ENCODE measurements around the gene RPS24.

RPS24 gene

DNA sequence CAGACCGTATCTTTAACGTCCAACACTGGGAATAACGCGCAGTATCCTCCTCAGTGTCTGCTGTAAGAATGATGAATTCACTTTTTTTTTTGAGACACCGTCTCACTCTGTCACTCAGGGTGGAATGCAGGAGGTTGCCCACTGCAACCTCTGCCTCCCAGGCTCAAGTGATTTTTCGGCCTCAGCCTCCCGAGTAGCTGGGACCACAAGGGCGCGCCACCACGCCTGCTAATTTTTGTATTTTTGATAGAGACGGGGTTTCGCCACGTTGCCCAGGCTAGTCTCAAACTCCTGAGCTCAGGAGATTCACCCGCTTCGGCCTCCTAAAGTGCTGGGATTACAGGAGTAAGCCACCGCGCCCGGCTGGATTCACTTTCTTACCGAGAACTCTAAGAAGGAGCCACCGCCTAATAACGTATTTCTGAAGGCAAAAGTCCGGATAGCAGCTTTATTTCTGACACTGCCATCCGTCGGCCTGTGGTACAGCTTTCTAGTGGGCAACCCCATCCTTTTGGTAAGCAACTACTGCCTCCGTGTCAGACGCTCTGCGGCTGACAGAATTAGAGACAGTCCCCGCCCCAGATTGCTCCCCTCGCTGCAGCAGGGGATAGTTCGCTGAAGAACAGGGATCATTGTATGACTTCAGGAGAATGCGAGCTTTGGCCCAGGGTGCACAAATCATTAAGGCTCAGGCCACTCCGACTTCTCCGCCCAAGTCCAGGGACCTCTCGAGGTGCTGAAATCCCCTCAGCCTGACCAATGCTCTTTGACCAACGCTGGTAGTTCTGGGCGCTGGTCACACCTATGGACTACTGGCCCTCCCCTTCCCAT is 5.0 kb upstream of the RPS24 start:
- DNase-seq: no peak

DNA sequence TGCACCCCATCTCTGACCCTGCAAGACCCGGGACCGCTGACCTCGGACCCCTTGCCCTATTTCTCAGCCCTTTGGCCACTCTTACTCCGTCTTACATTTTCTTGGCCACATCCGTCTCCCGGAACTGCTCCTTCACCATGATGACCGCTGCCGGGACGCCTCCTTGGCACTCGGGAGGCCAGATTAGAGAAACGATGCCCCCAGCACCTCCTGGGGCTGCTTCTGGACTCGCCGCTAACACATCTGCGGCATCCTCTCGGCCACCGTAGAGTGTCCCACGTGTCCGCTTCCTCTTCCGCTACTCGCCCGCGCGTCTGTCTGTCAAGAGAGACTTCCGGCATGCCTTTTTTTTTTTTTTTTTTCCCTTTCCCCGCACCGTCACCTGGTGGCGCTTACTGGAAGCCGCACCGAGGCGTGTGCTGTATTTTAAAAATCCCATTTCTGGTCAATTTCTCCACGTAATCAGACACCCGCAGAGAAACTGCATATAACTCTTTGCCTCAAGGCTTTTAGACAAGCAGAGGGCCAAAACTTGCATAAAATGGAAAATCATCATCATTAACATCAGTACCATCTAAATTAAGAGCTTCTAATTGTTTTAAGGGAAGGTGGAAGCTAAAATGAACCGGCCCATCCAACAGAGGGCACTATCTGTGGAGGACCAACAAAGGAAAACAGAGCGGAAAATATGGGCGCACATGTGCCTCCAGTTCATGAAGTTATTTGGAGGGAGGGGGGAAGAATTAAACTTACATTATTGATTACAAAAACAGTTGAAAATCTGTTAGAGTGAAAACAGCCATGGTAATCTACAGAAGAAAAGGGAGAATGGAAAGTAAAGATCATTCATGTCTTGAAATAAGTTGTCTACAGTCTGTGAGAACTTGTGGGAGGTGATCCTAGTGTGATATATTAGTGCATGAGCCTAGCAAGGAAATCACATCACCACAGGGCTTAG is 4.1 kb upstream of the RPS24 start, which contains the start of gene POLR3A:
Gene POLR3A, minus strand, starts transcription at position 247 of the 958 bp plus-strand sequence. Its CDS starts 108 bp downstream, at position 139.
- DNase-seq: peak; percentile 83

DNA sequence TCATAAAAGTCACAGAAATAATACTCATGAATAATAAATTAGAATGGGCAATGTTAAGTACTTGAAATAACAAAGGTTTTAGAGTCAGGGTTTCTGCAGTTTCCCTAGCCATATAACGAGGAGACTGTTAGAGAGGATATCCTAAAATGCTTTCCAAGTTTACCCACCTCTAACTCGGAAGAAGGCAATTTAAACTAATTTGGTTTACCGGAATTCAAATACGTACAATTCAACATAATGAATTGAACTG is 351 bp upstream of the RPS24 start:
- no peak for DNase-seq

DNA sequence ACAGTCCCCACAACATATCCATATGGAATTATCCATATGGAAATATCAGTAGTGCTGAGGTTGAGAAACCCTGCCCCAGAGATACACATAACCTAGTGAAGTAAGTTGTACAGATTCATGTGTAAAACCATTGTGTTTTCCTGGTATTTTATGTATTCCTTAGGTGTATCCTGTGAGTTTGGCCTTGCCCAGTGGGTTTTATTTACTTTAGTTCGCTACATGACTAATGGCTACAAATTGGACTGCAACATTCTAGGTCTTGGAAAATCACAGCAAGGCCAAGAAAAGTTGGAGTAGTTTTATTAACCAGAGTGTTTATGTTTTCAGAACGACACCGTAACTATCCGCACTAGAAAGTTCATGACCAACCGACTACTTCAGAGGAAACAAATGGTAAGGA is 1.4 kb downstream of the RPS24 start:
- DNase-seq: no peak

DNA sequence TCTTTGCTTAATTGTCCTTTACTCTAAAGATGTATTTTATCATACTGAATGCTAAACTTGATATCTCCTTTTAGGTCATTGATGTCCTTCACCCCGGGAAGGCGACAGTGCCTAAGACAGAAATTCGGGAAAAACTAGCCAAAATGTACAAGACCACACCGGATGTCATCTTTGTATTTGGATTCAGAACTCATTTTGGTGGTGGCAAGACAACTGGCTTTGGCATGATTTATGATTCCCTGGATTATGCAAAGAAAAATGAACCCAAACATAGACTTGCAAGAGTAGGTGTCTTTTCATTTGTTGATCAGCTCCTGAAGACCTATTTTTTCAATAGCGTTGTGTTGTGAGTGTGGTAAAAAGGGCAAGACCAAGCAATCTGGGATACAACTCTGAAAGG is 1.8 kb downstream of the RPS24 start:
- no peak for DNase-seq

DNA sequence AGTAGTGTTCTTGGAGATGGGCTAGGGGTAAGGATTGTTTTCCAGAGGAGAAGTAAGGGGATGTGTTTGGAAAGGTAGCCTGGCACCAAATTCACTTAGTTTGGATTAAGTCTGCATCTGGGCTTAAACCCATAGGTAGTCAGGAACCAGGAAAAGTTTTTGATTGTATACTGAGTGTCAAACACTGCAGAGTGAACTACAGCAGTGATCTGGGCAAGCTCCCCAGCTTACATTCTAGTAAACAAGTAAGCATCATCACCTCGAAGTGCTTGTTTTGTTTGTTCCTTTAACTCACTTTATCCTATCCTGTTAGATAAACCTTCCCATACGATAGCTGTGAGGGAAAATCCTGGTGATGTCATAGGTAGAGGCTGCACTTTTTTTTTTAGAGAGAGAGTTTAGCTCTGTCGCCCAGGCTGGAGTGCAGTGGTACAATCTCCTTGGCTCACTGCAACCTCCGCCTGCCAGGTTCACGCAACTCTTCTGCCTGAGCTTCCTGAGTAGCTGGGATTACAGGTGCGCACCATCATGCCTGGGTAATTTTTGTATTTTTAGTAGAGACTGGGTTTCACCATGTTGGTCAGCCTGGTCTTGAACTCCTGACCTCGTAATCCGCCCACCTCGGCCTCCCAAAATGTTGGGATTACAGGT is 2.4 kb downstream of the RPS24 start:
- DNase-seq: no peak

DNA sequence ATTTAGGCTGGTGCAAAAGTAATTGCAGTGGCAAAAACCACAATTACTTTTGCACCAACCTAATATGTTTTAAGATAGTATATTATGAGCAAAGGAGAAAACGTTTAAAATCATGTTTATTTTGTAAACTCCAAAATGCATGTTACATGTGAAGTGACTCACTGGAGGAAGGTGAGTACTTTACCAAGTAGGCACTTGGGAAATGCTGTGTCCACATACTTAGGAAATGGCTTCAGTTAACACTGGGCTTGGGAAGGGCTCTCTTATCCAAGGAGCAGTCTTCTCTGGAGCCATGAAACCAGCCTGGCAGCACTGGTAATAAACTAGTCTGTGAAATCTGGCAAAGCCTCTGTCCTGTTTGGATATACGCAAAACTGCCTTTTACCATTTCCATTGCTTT is 4.4 kb downstream of the RPS24 start:
- DNase-seq: no peak

DNA sequence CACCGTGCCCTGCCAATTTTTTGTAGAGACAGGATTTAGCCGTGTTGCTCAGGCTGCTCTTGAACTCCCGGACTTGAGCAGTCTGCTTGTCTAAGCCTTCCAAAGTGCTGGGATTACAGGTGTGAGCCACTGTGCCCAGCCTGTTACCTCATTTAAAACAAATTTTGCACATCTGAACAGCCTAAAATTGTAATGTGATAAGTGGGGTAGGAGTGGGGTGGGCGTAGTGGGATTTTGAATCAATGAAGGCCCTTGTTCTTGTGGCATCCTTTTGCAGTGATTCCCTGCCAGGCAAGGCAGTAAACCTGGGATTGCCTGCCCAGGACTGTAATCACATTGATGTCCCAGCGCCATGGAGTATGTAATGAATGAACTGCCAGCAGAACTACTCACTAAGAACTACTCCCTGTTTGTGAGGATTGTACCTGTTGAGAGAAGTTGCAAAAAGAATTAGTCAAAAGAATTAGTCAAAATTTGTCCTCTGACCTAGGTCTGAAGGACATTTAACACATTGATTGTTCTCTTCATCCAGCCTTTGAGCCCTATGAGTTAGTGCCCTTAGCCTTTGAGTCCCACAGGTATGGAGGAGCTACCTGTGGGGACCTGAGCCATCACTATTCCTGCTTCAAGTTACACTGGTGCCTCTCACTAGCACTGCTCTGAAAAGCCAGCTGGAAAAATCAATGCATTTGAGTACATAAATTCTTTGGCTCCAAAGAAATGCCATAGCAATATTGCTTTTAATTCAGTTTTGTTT is 5.3 kb downstream of the RPS24 start:
- no peak for DNase-seq

DNA sequence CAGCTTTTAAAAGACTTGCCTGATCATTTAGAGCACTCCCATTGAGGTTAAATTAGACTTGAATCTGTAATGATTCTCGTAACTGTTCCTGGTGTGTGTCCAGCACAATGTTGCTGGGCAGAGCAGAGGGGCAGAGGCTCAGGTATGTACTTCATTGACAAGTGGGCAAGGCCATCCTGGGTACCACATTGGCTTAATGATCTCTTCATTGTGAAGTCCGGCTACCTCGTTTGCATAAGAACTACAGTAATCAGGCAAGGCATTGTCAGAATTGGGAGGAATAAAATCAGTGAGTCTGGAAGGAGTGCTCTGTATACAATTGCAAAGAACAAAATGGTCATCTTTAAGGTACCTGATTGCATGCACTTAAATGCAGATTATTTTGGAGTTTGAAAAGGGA is 6.1 kb downstream of the RPS24 start:
- no peak for DNase-seq

DNA sequence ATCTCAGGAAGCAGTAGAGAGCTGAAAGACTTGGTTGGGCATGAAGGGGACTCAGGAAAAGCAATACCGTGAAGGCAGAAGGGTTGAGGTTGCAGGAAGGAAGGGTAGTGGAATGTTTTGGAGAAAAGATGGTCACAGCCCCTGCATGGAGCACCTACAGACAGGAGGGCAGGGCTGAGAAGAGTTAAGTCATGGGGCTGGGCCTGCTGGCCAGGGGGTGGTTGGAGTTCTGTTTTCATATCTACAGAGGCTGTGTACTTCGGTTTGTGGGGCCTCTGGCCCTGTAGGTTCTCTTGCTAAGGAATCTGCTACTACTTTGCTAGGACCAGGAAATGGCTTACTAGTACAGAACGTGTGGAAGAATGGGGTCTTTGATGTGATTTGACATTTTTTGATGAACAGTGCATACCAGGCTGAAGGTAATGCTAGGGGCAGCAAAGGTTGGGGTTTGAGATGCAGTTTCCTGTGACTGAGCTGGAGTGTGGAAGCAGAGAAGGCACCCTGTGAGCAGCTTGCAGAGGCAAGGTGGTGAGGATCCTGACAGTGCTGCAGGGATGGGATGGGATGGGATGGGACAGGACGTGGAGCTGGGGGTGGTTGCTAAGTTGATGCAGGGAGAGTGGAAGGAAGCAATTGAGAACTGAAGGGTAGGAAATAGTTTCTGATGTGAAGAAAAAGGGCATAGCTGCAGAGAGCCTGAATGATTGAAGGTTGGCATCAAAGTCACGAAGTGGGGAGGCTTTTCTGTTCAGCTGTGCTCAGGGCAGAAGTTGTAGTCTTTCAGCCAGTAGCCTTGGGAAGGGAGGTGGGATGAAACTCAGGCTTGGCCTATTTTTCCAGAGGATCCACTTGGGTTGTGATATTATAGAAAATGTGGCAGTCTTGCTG is 7.8 kb downstream of the RPS24 start:
- no peak for DNase-seq

DNA sequence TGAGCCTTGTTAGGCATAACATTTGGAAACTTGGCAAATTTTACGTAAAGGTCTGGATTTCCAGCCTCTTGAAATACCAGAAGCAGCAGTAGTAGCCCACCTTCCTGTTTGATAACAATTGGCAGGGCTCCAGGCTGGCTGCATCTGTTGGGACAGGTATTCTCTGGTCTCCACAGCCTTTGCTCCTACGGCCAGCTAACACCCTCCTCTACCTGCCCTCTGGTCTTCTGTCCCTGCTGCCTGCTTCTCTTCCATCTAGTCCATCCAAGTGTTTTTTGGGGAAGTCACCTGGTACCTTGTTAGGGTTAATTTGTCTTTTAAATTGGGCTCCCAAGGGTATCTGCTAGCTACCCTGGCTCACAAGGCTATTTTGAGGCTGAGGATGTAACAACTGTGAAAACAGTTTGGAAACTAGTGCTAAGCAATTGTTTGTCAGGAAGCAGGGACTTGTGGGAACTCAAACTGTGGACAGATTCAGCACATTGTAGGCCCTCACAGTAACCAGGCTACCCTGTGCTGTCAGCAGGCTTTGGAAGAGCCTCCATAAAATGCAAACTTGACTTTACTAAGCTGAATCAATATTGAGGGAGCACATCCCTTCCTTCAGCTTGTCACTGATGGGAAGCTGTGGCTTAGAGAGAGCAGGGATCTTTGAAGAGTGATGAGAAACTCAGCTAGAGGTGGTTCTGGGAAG is 8.5 kb downstream of the RPS24 start:
- DNase-seq: no peak

DNA sequence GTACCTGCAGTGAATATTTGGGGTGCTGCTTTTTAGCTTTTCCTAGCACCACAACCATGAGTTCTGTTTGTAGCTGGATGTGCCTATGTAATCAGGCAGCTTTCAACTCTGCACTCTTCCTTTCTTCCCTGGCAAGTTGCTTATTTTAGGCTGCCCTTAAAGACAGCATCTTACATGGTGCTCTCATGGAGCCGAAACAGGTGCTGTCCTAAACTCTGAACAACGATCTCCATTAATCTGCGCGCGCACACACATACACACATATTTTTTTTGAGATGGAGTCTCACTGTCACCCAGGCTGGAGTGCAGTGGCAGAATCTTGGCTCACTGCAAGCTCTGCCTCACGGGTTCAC is 9.1 kb downstream of the RPS24 start:
- no peak for DNase-seq

DNA sequence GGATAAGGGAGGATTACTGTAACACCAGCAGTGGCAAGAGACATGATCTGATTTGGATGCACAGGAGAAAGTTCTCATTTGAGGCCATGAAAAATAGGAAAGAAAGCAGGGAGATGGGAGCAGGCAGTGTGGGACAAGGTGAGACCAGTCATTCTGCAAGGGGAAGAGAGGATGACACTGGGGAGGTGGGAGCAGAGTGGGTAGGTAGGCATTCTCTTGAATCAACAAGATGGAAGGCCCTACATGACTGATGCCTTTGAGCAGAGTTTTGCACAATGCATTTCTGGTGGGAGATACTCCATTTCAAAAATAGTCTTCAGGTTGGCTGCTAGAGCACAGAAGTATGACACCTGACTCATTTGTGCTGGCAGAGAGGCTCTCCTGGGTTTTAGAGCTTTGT is 10.5 kb downstream of the RPS24 start:
- no peak for DNase-seq

DNA sequence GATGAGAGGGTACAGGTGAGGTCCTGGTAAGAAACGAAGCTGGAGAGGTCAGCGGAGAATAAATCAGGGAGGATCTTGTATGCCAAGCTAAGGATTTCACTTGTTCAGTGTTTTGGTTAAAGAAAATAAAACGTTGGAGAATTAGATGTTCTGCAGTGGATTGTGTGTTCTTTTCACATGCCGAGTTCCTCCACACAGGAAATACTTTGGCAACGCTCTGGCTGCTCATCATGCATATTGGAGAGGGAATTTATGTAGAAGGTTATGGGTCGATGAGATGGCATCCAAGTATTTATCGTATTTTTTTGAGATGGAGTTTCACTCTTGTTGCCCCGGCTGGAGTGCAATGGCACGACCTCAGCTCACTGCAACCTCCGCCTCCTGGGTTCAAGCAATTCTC is 11.0 kb downstream of the RPS24 start:
- no peak for DNase-seq

DNA sequence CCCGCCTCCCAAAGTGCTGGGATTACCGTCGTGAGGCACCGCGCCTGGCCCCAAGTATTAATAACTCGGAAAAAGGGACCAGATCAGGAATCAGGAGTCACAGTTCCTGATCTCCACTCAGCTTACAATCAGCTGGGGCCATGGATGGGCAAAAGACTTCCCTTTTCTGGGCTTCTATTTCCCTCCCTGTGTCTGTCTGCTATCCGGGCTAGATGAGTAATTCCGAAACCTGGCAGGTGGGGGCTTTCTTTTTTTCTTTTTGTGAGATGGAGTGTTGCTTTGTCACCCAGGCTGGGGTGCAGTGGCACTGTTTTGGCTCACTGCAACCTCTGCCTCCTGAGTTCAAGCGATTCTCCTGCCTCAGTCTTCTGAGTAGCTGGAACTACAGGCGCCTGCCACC is 11.6 kb downstream of the RPS24 start:
- no peak for DNase-seq

DNA sequence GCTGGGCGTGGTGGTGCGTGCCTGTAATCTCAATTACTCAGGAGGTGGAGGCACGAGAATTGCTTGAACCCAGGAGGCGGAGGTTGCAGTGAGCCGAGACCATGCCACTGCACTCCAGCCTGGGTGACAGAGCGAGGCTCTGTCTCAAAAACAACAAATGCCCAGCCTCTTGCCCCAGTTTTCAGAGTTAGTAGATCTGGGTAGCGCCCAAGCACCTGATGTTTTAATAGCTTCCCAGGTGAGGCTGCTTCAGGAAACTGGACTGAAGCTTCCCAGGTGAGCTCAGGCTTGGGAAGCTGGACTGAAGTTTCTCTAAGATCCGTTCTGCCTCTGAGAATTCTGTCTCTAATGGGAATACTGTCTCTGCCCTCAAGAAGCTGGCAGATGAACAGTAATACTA is 12.2 kb downstream of the RPS24 start:
- no peak for DNase-seq

DNA sequence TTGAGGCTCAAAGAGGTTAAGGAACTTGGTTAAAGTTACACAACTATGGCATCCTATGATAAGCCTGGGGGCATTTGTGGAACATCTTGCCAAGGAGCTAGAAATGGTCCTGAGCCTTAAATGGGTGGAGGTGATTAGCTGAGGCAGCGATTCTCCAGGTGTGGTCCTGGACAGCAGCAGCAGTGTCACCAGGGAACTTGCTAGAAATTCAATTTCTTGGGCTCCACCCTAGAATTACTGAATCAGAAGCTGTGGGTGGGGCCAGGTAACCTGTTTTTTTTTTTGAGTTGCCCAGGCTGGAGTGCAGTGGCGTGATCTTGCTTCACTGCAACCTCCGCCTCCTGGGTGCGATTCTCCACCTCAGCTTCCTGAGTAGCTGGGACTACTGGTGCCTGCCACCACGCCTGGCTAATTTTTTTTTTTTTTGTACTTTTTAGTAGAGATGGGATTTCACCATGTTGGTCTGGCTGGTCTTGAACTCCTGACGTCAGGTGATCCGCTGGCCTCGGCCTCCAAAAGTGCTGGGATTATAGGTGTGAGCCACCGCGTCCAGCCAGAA is 13.1 kb downstream of the RPS24 start:
- no peak for DNase-seq

DNA sequence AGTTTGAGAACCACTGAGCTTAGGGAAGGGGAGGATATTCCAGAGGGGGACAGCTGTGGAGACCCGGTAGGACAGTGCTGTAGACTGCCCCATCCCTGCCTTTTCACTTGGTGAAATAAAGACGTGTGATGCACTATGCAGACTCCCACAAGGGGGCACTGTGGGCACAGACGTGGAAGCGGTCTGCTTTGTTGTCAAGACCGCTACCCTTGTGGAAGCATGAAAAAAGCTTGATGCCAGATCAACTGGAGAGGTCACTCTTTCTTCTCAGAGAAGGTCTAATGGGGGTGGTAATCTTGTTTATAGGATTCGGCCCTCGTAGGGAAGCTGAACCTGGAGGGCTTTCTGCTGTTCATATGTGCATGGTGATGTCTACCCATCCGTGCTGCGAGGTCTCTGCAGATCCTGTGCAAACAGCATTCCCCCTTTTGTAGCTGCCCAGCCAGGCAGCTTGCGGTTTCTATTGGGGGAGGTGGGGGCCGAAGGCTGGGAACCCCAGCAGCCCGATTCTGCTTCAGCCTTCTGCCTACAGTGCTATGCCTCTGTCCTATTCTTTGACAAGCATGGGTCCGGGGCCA is 13.7 kb downstream of the RPS24 start:
- peak; percentile 37 for DNase-seq

DNA sequence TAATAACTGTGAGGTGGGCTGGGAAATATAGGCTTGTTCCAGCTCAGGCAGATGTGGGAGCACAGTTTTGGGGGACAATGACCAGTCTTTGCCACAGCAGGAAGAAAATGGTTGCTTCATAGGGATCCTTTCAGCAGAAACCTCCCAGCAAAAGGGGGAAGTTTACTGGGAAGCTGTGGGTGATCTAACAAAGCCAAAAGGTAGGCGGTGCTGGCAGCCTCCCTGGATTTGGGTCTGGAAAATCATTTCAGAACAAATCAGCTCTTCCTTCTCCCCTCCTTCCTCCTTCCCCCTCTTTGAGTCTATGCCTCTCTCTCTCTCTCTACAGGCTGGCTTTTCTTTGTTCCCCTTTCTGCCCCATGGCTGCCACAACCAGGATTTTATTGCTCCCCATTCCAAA is 16.2 kb downstream of the RPS24 start:
- no peak for DNase-seq

DNA sequence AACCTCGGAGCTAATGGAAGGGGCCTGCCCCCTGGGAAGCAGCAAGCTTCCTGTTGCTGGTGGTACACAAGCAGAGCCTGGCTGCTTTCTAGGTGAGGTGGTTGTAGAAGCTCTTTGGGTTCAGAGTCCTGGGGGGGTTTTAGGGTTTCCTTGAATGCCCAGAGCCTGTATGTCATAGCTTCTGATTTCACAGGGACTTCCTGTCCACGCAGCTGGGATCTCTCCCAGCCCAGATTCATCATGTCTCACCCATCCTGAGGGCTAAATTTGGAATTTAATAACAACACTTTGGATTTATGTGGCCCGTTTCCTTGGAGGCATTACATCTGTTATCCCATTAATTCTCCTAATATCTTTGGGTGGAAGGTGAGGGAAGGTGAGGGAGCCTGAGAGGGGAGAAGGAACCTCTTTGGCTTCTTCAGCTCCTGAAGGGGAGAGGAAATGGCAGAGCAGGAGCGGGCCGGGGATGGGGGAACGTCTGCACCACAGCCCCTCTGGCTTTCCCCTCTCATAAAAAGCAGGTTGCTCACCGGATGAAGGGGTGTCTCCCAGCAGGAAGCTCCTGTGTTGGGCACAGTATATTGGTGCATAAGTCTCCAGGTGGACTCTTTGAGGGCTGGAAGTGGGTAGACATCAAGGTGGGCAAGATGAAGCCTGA is 19.7 kb downstream of the RPS24 start:
- DNase-seq: no peak
